ENCODE data around the gene AVEN.

DNA sequence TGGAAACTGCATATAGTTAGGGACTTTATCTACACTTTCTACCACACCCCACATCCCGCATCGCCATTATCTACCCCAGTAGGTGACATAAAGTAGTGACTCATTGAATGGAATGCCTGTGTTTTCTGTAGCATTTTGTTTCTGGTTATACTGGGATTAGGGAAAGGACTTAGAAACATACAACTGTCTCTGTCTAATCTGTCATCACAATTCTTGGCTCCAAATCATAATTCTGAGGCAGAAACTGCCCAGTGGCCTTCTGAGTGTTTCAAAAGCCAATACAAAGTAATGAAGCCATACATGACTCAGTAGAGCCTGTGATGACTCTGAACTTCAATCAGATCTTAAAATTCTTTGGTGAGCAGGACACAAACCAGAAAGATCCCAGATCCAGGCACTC lies 186.4 kb downstream of the AVEN start:
- TF ChIP-seq CHD1 (IDR thresholded peaks at IDR 0.05; ENCODE audit: low read depth, low read length) (no peak), KDM5A (IDR thresholded peaks at IDR 0.05; ENCODE audit: low read length) (no peak), YY1 (IDR thresholded peaks at IDR 0.05; ENCODE audit: low read depth, low read length) (no peak), TAF1 (IDR thresholded peaks at IDR 0.05; ENCODE audit: low read depth, low read length) (no peak), CTCF (IDR thresholded peaks at IDR 0.05; ENCODE audit: control extremely low read depth in 1 of 3, insufficient read depth in 1 of 3, low read depth in 1 of 3, low read length in 3 of 3) (no peak)

All from H1 (cell line).